ENCODE data around the gene PRF1. TPM values are rescaled to one million over a fixed set of nuclear protein-coding genes. Genes with fewer than 3 reads are reported as not detected.

Gene PRF1
- total and polyA plus RNA-seq, 8 donors, result under 0.01 to 11.0 (median 1.4) TPM; not detected in 1

DNA sequence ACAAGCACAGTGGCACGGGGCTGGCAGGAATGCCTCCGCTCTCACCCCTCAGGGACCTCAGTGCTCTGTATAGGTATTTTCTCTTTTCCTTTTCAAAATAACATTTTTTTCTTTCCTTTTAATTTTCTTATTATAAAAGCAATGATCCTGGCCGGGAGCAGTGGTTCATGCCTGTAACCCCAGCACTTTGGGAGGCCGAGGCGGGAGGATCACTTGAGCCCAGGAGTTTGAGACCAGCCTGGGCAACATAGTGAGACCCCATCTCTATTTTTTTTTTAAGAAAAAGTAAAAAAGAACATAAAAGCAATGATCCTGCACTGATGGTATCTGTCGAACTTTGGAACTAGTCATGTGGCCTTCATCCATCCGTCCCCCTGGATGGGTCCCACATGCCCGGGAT, 3.2 kb downstream of the PRF1 start:
- H3K4me3 ChIP-seq, result no peak overlapping the region
- 93 to 96% (median 95%) methylated on average over 8 of the region's 8 CpGs for WGBS, 5 donors
- H3K36me3 ChIP-seq, result no peaks in the 10 kb centered on the region
- H3K27me3 ChIP-seq, result no peaks in the 10 kb centered on the region
- TF ChIP-seq POLR2AphosphoS5 (IDR thresholded peaks at IDR 0.05), result no peak
- TF ChIP-seq POLR2A (IDR thresholded peaks at IDR 0.05), result no peak
- no peak for TF ChIP-seq EP300 (IDR thresholded peaks at IDR 0.05)
- TF ChIP-seq, protein P1, sequence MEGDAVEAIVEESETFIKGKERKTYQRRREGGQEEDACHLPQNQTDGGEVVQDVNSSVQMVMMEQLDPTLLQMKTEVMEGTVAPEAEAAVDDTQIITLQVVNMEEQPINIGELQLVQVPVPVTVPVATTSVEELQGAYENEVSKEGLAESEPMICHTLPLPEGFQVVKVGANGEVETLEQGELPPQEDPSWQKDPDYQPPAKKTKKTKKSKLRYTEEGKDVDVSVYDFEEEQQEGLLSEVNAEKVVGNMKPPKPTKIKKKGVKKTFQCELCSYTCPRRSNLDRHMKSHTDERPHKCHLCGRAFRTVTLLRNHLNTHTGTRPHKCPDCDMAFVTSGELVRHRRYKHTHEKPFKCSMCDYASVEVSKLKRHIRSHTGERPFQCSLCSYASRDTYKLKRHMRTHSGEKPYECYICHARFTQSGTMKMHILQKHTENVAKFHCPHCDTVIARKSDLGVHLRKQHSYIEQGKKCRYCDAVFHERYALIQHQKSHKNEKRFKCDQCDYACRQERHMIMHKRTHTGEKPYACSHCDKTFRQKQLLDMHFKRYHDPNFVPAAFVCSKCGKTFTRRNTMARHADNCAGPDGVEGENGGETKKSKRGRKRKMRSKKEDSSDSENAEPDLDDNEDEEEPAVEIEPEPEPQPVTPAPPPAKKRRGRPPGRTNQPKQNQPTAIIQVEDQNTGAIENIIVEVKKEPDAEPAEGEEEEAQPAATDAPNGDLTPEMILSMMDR (IDR thresholded peaks at IDR 0.05), result no peak
- H3K4me1 ChIP-seq, result peaks cover 0 to 5% (median 0%) of the 10 kb centered on the region in 4 donors
- H3K27ac ChIP-seq, result no peak overlapping the region
- no peak for DNase-seq
- no peaks in the 10 kb centered on the region for H3K9me3 ChIP-seq
- intact Hi-C loops (cut with DNase I; ENCODE audit: low total_unique reads), result no loop called here

DNA sequence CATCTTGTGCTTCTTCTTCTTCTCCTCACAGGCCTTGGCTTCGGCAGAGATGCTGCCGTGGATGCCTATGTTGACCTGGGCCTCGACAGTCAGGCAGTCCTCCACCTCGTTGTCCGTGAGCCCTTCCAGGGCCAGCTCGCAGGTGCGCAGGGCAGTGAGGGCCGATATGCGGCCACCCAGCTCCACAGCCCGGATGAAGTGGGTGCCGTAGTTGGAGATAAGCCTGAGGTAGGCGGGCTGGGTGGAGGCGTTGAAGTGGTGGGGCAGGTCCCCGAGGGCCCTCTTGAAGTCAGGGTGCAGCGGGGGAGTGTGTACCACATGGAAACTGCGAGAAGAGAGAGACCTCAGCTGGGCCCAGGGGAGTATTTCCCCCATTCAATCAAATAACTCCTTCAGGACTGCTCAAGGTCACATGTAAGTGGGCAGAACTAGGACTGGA, 3.7 kb downstream of the PRF1 start:
- DNase-seq, result no peak
- TF ChIP-seq, protein P1 (IDR thresholded peaks at IDR 0.05), result no peak
- TF ChIP-seq POLR2AphosphoS5 (IDR thresholded peaks at IDR 0.05) (no peak), EP300 (IDR thresholded peaks at IDR 0.05) (no peak), POLR2A (IDR thresholded peaks at IDR 0.05) (no peak)
- H3K9me3 ChIP-seq, result no peaks in the 10 kb centered on the region
- no peak overlapping the region for H3K27ac ChIP-seq
- no peaks in the 10 kb centered on the region for H3K27me3 ChIP-seq
- 84 to 95% (median 87%) methylated on average over 14 to 16 of the region's 16 CpGs for whole genome bisulfite sequencing, 5 donors
- intact Hi-C loops (cut with DNase I; ENCODE audit: low total_unique reads), result no loop called here
- no peaks in the 10 kb centered on the region for H3K36me3 ChIP-seq
- peaks cover 0 to 5% (median 0%) of the 10 kb centered on the region in 4 donors for H3K4me1 ChIP-seq
- H3K4me3 ChIP-seq, result no peak overlapping the region

DNA sequence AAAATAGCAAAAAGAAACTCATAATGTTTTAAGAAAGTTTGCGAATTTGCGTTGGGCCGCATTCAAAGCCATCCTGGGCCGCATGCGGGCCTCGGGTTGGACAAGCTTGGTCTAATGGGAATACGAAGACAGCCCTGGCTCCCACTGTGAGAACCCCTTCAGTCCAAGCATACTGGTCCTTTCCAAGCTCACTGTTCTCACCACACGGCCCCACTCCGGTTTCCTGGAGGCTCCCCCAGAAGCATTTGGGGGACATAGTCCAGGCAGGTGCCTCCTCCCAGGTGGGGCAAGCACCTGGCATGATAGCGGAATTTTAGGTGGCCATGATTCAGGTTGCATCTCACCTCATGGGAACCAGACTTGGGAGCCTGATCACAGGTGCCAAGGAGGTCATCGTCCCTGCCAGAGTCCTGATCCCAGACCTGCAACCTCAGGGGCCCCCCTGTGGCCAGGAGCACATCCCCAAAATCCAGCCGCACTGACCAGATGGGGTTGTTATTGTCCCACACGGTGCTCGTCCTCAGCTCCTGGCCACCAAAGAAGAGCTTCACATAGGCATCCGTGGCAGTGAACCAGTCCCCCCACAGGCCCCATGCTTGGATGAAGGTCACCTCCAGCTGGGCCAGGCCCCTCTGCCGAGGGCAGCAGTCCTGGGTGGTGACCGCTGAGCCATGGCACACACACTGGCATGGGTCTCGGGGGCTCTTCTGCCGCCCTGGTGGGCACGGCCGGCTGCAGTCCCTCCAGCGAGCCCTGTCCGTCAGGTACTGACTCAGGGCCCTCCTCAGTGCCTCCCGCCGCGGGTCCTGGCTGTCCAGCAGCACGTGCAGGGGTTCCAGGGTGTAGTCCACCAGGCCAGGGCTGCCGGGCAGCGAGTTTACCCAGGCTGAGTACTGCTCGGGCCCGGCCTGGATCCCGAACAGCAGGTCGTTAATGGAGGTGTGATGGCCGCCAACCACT, 4.4 kb downstream of the PRF1 start:
- DNase-seq, result no peak
- H3K4me1 ChIP-seq, result peaks cover 0 to 5% (median 0%) of the 10 kb centered on the region in 4 donors
- H3K36me3 ChIP-seq, result no peaks in the 10 kb centered on the region
- H3K4me3 ChIP-seq, result no peak overlapping the region
- no peak overlapping the region for H3K27ac ChIP-seq
- no peaks in the 10 kb centered on the region for H3K9me3 ChIP-seq
- WGBS, 5 donors, result 91 to 95% (median 93%) methylated on average over 21 to 34 of the region's 34 CpGs
- H3K27me3 ChIP-seq, result no peaks in the 10 kb centered on the region
- intact Hi-C loops (cut with DNase I; ENCODE audit: low total_unique reads), result no loop called here
- TF ChIP-seq, protein P1 (IDR thresholded peaks at IDR 0.05), result no peak
- no peak for TF ChIP-seq EP300 (IDR thresholded peaks at IDR 0.05)

DNA sequence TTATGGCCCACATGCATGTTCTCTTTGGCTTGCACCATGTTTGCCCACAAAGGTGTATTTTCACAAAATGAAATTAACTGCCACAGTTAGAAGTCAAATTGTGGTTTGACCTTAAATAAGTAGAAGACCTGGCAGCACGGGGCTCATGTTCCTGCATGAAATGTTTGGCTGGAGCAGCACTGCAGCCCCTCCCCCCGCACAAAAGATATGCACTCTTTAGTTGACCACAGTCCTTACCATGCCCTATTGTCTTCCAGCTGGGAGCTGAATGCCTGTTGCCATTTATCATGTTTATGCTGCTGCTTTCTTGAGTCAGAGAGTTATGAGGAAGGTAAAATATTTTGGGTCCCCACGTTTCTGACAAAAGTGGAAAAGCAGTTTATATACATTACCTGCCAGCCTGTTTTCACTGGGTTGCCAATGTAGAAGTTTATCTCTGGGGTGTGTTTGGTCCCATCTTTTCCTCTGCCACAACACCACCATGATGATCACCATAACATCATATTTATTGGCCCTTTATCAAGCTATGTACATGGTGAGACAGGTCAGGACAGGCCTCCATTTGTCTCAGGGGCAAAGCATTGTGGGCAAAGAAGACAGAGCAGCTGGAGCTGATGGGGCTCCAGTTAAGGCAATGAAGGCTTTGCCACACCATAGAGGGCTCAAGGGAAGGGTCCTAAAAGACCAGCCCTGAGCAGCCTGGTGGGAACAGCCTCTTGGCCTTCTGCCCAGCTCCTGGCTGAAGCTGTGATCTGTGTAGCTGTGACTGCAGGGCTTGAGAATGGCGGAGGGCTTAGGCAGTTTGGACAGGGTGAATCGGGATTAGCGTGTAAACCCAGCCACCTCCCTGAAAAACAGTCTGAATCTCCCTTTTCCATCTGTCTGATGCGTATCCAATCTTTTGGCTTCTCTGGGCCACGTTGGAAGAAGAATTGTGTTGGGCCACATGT, 5.4 kb downstream of the PRF1 start:
- intact Hi-C loops (cut with DNase I; ENCODE audit: low total_unique reads), result no loop called here
- H3K4me1 ChIP-seq, result peaks cover 0 to 5% (median 0%) of the 10 kb centered on the region in 4 donors
- DNase-seq, result peak in 1 of 2 donors; percentile 68
- H3K27ac ChIP-seq, result no peak overlapping the region
- H3K4me3 ChIP-seq, result no peak overlapping the region
- peaks cover 0 to 4% (median 0%) of the 10 kb centered on the region in 3 donors for H3K27me3 ChIP-seq
- no peaks in the 10 kb centered on the region for H3K9me3 ChIP-seq
- TF ChIP-seq, protein P1 (IDR thresholded peaks at IDR 0.05), result no peak
- TF ChIP-seq POLR2A (IDR thresholded peaks at IDR 0.05) (no peak), POLR2AphosphoS5 (IDR thresholded peaks at IDR 0.05) (no peak), EP300 (IDR thresholded peaks at IDR 0.05) (no peak)
- H3K36me3 ChIP-seq, result no peaks in the 10 kb centered on the region
- WGBS, 5 donors, result 73 to 87% (median 75%) methylated on average over 8 of the region's 8 CpGs
